SK-N-MC (cell line): ENCODE results near the gene MAFG.

Experiments
- EZH2 ChIP-seq: fragments of 200-600 bp; sonication (generic); IDR thresholded peaks from one replicate; pipeline ENCODE4 v1.6.1; 2017; ENCODE audit warnings: antibody characterized with exemption
- FOXP2 ChIP-seq: optimal IDR thresholded peaks from 2 replicates; pipeline ENCODE3; 2011; ENCODE audit warnings: mild to moderate bottlenecking, moderate library complexity; ENCODE audit not compliant: insufficient read depth; ENCODE audit errors: extremely low read length, control extremely low read depth
- POLR2AphosphoS5 ChIP-seq: IDR thresholded peaks from 2 replicates; pipeline ENCODE4 v1.6.1; 2012; ENCODE audit warnings: mild to moderate bottlenecking, low read depth, low read length, borderline replicate concordance

DNA sequence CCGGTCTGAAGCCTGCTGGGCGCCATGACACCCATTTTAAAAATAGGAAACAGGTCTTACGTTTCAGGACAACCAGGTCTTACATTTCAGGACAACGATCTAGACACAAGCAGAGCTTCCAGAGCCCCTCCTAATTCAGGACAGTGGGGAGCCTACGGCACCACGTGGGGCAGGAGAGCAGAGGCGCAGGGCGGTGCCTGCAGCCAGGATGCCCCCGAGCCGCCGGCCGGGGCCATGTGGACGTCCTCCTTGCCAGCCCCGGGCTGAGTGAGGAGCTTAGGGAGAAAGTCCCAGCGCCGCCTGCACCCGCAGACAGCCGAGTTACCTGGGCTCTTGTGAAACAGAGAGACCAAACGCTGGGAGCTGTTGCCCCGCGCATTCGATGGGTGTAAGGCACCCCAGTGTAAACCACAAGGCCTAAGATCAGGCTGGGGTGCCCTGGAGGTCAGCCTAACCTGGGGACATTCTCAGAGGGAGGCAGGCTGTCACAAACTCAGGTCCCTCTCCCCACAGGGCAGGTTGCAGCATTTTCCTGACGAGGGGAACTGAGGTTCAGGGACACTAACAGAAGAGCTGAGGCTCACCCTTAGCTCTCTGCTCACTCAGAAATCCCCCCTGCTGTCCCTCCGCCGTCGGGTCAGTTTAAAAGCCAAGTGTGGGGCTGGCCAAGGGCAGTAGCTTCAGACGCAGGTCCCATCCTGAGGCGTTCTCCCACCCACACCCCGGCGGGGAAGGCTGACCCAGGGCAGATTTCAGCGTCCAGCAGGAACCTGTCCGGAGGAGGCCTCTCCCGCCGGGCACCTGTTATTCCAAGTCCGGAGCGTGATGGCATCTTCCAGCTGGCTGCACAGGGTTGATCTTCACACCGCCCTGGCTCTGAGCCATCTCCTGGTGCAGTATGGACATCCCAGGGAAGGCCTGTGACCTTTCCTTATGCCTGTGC is 35.2 kb upstream of the MAFG start:
- TF ChIP-seq POLR2AphosphoS5: no peak
- TF ChIP-seq EZH2: no peak
- TF ChIP-seq FOXP2: no peak
